Measurements from ENCODE around the gene WDPCP. TPM values are rescaled to one million over a fixed set of nuclear protein-coding genes. Genes with fewer than 3 reads are reported as not detected.

The WDPCP gene
- total and polyA plus RNA-seq, 2 donors (not counting 1 experiment from before 2014, with no cell fraction given), result 5.6 to 22.8 TPM

- H3K27me3 Mint-ChIP-seq, result no peaks in the 10 kb centered on the region
- ChIA-PET CTCF (no interaction called here), POLR2A (no interaction called here)
- Histone ChIP-seq H3K4me1 (ENCODE audit: control insufficient read depth in 2 of 2, insufficient read depth in 2 of 2, low read length in 2 of 2) (no peaks in the 10 kb centered on the region), H3K36me3 (replicated peaks in 1 of 2; ENCODE audit: control extremely low read depth in 1 of 2, control insufficient read depth in 1 of 2, extremely low read depth in 1 of 2, insufficient read depth in 2 of 2, low read length in 1 of 2) (no peaks in the 10 kb centered on the region), H3K4me3 (ENCODE audit: control extremely low read depth in 1 of 5, extremely low read depth in 1 of 5, insufficient read depth in 1 of 5, low read depth in 2 of 5, low read length in 4 of 5) (no peak overlapping the region), H3K27me3 (replicated peaks in 1 of 4; ENCODE audit: control extremely low read depth in 1 of 4, control insufficient read depth in 3 of 4, insufficient read depth in 4 of 4, low read length in 3 of 4) (no peaks in the 10 kb centered on the region), H3K27ac (ENCODE audit: low read length in 2 of 2) (no peak overlapping the region), H3K9ac (ENCODE audit: low read length) (no peak overlapping the region), H2AFZ (ENCODE audit: insufficient read depth, low read depth, low read length, poor library complexity, severe bottlenecking) (no peak overlapping the region), H3K9me3 (ENCODE audit: control extremely low read depth in 1 of 3, control insufficient read depth in 2 of 3, insufficient read depth in 1 of 3, low read length in 2 of 3) (peaks cover 0 to 10% (median 6%) of the 10 kb centered on the region in 3 donors), H3K4me2 (replicated peaks; ENCODE audit: low read depth, low read length, poor library complexity, severe bottlenecking) (no peak overlapping the region), H4K20me1 (ENCODE audit: control insufficient read depth, insufficient read depth, low read length, poor library complexity, severe bottlenecking) (no peaks in the 10 kb centered on the region), H3K79me2 (ENCODE audit: control insufficient read depth, insufficient read depth, low read length) (peaks cover 10% of the 10 kb centered on the region)
- intact Hi-C loops (cut with micrococcal nuclease), result no loop called here
- ATAC-seq (ENCODE audit: low read depth) (no peak), DNase-seq (no peak)
- WGBS (ENCODE audit: insufficient coverage), result 90% methylated on average over 16 of the region's 16 CpGs
- no peak overlapping the region for H3K27ac Mint-ChIP-seq
- H3K4me1 Mint-ChIP-seq, result peaks cover 22% of the 10 kb centered on the region
- TF ChIP-seq EZH2 (IDR thresholded peaks at IDR 0.05; ENCODE audit: borderline replicate concordance, insufficient read depth, low read depth, low read length, poor library complexity, severe bottlenecking), result no peak
- no peak for TF ChIP-seq CTCF (IDR thresholded peaks at IDR 0.05)
- peaks cover 4% of the 10 kb centered on the region for H3K9me3 Mint-ChIP-seq (ENCODE audit: insufficient read depth)
- no peak overlapping the region for H3K4me3 Mint-ChIP-seq
Measured at GRCh38 chr2:63530704-63531279, 57.5 kb downstream of the WDPCP start.

- no peak overlapping the region for H3K4me3 Mint-ChIP-seq
- Histone ChIP-seq H3K9ac (ENCODE audit: low read length) (no peak overlapping the region), H3K4me1 (ENCODE audit: control insufficient read depth in 2 of 2, insufficient read depth in 2 of 2, low read length in 2 of 2) (no peaks in the 10 kb centered on the region), H3K4me2 (replicated peaks; ENCODE audit: low read depth, low read length, poor library complexity, severe bottlenecking) (no peak overlapping the region), H4K20me1 (ENCODE audit: control insufficient read depth, insufficient read depth, low read length, poor library complexity, severe bottlenecking) (no peaks in the 10 kb centered on the region), H3K36me3 (replicated peaks in 1 of 2; ENCODE audit: control extremely low read depth in 1 of 2, control insufficient read depth in 1 of 2, extremely low read depth in 1 of 2, insufficient read depth in 2 of 2, low read length in 1 of 2) (no peaks in the 10 kb centered on the region), H2AFZ (ENCODE audit: insufficient read depth, low read depth, low read length, poor library complexity, severe bottlenecking) (no peak overlapping the region), H3K27ac (ENCODE audit: low read length in 2 of 2) (no peak overlapping the region), H3K9me3 (ENCODE audit: control extremely low read depth in 1 of 3, control insufficient read depth in 2 of 3, insufficient read depth in 1 of 3, low read length in 2 of 3) (peaks cover 1 to 25% (median 17%) of the 10 kb centered on the region in 3 donors), H3K4me3 (ENCODE audit: control extremely low read depth in 1 of 5, extremely low read depth in 1 of 5, insufficient read depth in 1 of 5, low read depth in 2 of 5, low read length in 4 of 5) (no peak overlapping the region), H3K27me3 (replicated peaks in 1 of 4; ENCODE audit: control extremely low read depth in 1 of 4, control insufficient read depth in 3 of 4, insufficient read depth in 4 of 4, low read length in 3 of 4) (no peaks in the 10 kb centered on the region), H3K79me2 (ENCODE audit: control insufficient read depth, insufficient read depth, low read length) (peaks cover 8% of the 10 kb centered on the region)
- no CpG with 5 or more reads among the region's 3 CpGs for WGBS (ENCODE audit: insufficient coverage)
- no peak overlapping the region for H3K27ac Mint-ChIP-seq
- H3K27me3 Mint-ChIP-seq, result no peaks in the 10 kb centered on the region
- intact Hi-C loops (cut with micrococcal nuclease), result no loop called here
- ATAC-seq (ENCODE audit: low read depth) (no peak), DNase-seq (no peak)
- TF ChIP-seq EZH2 (IDR thresholded peaks at IDR 0.05; ENCODE audit: borderline replicate concordance, insufficient read depth, low read depth, low read length, poor library complexity, severe bottlenecking), result no peak
- no peak for TF ChIP-seq CTCF (IDR thresholded peaks at IDR 0.05)
- H3K9me3 Mint-ChIP-seq (ENCODE audit: insufficient read depth), result peaks cover 25% of the 10 kb centered on the region
- ChIA-PET CTCF (interaction anchor here (0.6 kb wide), 1 partner anchor 160 kb away, joined by 3 read pairs; no protein-coding TSS in a partner anchor), POLR2A (no interaction called here)
- peaks cover 13% of the 10 kb centered on the region for H3K4me1 Mint-ChIP-seq
Measured at GRCh38 chr2:63525905-63526304, 62.4 kb downstream of the WDPCP start.

All from B cell (primary cell).